ENCODE data around the gene CAMTA1. TPM values are rescaled to one million over a fixed set of nuclear protein-coding genes. Genes with fewer than 3 reads are reported as not detected.
"Not testable (repeated sequence)": the region's sequence is repeated elsewhere in the genome, so short reads cannot be mapped to it uniquely, and the experiment has no call there.

CAMTA1 gene
- total RNA-seq, 1 donor: 71.6 TPM

DNA sequence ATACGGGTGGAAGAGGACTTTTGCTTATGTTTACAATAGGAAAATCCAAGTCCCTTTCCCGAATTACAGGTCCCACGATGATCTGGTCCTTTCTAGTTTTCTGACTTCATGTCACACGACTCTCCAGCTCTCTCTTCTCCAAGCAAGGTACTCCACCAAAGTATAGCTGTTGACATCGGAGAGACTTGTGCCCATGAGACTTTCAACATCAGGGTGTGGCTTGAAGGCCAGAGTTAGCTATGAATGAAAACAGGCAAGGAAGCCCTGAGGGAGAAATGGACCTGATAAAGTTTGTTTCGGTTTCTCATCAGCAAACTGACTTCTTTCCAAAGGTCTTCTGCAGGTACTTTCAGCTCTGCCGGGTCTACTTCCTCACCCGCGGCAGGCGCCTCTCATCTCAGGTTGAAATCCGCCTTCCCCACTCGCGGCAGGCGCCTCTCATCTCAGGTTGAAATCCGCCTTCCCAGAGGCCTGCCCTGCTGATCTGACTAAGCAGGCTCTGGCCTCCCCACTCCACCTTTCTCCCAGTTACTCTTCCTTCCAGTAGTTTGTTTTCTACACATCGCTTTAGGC lies 996.8 kb downstream of the CAMTA1 start:
- H3K4me3 ChIP-seq (ENCODE audit: low read length): no peak overlapping the region
- no peaks in the 10 kb centered on the region for H3K27me3 ChIP-seq (ENCODE audit: insufficient read depth, low read length)
- no peaks in the 10 kb centered on the region for H3K9me3 ChIP-seq (ENCODE audit: low read depth, low read length)
- peaks cover 43% of the 10 kb centered on the region for H3K4me1 ChIP-seq (ENCODE audit: insufficient read depth, low read length)

DNA sequence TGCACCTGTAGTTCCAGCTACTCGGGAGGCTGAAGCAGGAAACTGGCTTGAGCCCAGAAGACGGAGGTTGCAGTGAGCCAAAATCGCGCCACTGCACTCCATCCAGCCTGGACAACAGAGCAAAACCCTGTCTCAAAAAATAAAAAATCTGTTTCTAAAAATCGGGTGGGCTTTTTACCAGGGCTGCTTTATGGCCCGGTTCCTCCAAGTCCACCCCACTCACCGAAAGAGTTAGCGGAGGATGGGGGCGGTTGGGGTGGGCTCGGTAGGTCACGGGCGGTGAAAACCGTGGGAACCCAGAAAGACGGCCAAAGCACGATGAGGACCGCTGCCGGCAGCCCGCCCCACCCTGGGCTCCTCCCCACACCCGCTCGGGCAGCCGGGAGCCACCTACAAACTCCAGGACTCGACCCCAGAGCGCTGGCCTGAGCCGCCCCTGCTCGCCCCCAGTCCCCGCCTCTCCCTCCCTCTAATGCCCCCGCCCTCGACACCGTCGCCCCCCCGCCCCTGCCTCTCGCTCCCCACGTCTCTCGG lies 998.0 kb downstream of the CAMTA1 start:
- no peaks in the 10 kb centered on the region for H3K9me3 ChIP-seq (ENCODE audit: low read depth, low read length)
- H3K4me3 ChIP-seq (ENCODE audit: low read length): peak overlapping the region; percentile 35
- H3K27me3 ChIP-seq (ENCODE audit: insufficient read depth, low read length): no peaks in the 10 kb centered on the region
- H3K4me1 ChIP-seq (ENCODE audit: insufficient read depth, low read length): peaks cover 43% of the 10 kb centered on the region

DNA sequence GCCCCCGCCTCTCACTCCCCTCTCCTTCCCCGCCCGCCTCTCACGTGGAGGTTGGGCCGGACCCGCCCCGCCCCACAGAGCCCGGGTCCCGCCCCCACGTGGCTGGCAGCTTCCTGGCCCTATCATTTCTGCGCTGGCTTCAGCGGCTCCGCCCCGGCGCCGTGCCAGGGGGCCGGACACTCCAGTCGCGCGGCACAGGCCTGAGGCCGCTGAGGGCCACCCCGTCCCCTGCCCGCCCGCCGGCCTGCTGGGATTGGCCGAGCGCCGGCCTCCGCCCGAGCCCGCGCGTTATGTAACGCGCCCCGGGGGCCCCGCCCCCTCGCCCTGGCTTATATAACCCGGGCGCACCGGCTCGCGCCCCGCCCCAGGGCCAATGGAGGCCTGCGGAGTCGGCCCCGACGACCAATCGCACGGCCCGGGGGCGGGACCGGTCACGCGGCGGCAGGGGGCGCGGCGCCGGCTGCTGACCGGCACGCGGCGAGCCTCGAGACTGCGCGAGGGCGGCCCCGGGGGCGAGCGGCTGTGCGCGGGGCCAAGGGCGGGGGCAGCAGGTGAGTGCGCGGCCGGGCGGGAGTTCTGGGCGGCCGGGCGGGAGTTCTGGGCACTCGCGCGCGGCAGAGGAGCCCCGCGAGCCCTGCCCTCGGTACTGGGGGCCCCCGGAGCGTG lies 998.7 kb downstream of the CAMTA1 start, which contains the start of gene PER3:
TSS of gene PER3 (plus strand) at position 466 of the 666 bp plus-strand sequence. CDS start 587 bp downstream, outside the sequence.
- Histone ChIP-seq H3K27me3 (ENCODE audit: insufficient read depth, low read length) (no peaks in the 10 kb centered on the region), H3K4me3 (ENCODE audit: low read length) (peak within 1 kb of the TSS; percentile 39), H3K4me1 (ENCODE audit: insufficient read depth, low read length) (peaks cover 43% of the 10 kb centered on the region), H3K9me3 (ENCODE audit: low read depth, low read length) (no peaks in the 10 kb centered on the region)

DNA sequence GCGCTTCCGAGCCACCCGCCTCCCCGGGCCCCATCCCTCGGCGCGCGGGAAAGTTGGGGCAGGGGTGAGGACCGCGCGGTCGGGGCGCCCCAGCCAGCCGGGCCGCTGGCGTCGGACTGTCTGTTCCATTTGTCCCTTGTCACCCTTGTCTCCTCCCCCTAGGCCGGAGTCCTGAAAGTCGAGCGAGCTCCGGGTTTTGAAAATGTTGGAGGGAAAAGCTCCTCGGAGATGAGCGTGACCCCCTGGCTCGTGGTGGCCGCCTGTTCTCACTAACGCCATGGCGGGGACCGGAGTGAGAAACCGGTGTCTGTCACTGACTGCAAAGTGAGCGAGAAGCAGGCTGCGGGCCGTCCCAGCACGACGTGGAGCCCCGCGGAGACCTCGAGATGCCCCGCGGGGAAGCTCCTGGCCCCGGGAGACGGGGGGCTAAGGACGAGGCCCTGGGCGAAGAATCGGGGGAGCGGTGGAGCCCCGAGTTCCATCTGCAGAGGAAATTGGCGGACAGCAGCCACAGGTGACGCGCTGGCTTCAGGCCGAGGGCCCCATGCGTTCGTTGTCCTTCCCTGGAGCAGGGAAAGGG lies 999.3 kb downstream of the CAMTA1 start:
- Histone ChIP-seq H3K9me3 (ENCODE audit: low read depth, low read length) (no peaks in the 10 kb centered on the region), H3K4me3 (ENCODE audit: low read length) (no peak overlapping the region), H3K27me3 (ENCODE audit: insufficient read depth, low read length) (no peaks in the 10 kb centered on the region), H3K4me1 (ENCODE audit: insufficient read depth, low read length) (peaks cover 43% of the 10 kb centered on the region)

DNA sequence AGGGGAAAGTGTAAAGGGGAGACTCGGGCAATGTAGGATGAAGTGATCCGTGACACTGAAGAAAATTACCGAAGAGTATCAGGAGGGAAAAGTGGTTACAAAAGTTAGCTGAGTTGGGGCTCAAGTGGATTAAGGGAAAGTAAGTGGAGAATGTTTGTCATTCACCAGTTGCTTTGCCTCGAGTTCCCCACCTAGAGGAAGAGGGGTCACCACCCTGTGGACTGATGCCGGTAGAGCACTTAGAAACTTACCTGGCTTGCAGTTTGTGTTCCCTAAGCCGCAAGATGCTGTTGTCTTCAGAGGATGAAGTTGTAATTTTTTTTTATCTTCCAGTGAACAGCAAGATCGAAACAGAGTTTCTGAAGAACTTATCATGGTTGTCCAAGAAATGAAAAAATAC lies 999.9 kb downstream of the CAMTA1 start:
- Histone ChIP-seq H3K27me3 (ENCODE audit: insufficient read depth, low read length) (no peaks in the 10 kb centered on the region), H3K4me1 (ENCODE audit: insufficient read depth, low read length) (peaks cover 43% of the 10 kb centered on the region), H3K9me3 (ENCODE audit: low read depth, low read length) (peaks cover under 1% of the 10 kb centered on the region), H3K4me3 (ENCODE audit: low read length) (no peak overlapping the region)

DNA sequence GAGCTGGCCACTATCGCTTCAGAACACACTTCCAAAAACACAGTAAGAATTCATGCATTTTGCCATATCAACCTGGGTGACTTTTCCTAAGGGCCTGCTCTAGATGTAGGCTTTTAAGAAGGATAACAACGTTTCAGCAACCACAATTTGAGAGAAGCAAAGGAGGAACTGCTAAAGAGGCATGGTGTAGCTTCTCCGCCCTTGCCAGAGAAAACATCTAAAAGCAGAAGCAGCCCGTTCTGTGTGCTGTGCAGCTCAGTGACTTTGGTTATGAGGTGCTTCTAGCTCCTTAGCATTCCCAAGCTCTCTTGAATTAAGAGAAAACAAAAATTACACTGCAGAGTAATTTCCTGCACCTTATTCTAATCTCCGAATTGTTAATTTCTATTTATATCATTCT lies 1001.5 kb downstream of the CAMTA1 start:
- Histone ChIP-seq H3K4me3 (ENCODE audit: low read length) (no peak overlapping the region), H3K27me3 (ENCODE audit: insufficient read depth, low read length) (no peaks in the 10 kb centered on the region), H3K4me1 (ENCODE audit: insufficient read depth, low read length) (peaks cover 26% of the 10 kb centered on the region), H3K9me3 (ENCODE audit: low read depth, low read length) (peaks cover 14% of the 10 kb centered on the region)

DNA sequence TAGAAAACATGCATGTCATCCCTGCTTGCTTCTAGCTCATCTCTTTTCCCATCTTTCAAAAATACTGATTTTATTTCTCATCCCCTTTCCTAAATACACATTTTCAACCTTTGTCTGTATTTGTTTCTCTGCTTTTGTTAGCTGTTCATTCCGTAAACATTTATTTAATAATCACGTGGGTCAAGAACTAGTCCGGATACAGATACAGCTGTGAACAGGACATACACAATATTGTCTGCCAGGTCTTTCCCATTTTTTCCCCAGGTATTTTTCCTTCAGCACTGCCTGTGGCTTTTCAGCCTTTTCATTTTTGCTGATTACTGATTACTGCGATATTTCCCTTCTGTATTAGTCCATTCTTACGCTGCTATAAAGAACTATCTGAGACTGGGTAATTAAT lies 1004.6 kb downstream of the CAMTA1 start:
- H3K27me3 ChIP-seq (ENCODE audit: insufficient read depth, low read length): no peaks in the 10 kb centered on the region
- H3K9me3 ChIP-seq (ENCODE audit: low read depth, low read length): peaks cover 14% of the 10 kb centered on the region
- H3K4me3 ChIP-seq (ENCODE audit: low read length): no peak overlapping the region
- H3K4me1 ChIP-seq (ENCODE audit: insufficient read depth, low read length): peaks cover 5% of the 10 kb centered on the region

DNA sequence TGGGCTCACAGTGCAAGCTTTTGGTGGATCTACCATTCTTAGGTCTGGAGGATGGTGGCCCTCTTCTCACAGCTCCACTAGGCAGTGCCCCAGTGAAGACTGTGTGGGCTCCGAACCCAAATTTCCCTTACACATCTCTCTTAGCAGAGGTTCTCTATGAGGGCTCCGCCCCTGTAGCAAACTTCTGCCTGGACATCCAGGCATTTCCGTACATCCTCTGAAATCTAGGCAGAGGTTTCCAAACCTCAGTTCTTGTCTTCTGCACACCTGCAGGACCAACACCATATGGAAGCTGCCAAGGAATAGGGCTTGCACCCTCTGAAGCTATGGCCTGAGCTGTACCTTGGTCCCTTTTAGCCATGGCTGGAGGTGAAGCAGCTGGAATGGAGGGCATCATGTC lies 1005.8 kb downstream of the CAMTA1 start:
- peaks cover 14% of the 10 kb centered on the region for H3K9me3 ChIP-seq (ENCODE audit: low read depth, low read length)
- H3K4me3 ChIP-seq (ENCODE audit: low read length); H3K27me3 ChIP-seq (ENCODE audit: insufficient read depth, low read length); H3K4me1 ChIP-seq (ENCODE audit: insufficient read depth, low read length): not testable (repeated sequence)

DNA sequence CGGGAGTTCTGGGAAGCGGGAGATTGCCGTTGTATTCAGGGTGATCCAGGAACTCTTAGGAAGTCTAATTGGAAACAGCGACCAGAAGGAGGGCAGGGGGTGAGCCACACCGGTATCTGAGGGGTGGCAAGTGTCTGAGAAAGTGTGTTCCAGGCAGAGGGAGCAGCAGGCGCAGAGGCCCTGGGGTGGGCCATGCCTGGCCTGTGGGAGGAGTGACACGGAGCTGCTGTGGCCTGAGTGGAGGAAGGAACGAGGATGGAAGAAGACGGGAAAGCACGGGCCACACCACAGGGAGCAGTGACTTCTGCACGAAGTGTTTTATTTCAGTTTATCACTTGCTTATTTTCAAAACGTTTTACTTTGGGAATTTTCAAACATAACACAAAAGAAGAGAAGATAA lies 1010.2 kb downstream of the CAMTA1 start:
- H3K4me1 ChIP-seq (ENCODE audit: insufficient read depth, low read length): no peaks in the 10 kb centered on the region
- peaks cover 11% of the 10 kb centered on the region for H3K9me3 ChIP-seq (ENCODE audit: low read depth, low read length)
- no peak overlapping the region for H3K4me3 ChIP-seq (ENCODE audit: low read length)
- H3K27me3 ChIP-seq (ENCODE audit: insufficient read depth, low read length): no peaks in the 10 kb centered on the region

DNA sequence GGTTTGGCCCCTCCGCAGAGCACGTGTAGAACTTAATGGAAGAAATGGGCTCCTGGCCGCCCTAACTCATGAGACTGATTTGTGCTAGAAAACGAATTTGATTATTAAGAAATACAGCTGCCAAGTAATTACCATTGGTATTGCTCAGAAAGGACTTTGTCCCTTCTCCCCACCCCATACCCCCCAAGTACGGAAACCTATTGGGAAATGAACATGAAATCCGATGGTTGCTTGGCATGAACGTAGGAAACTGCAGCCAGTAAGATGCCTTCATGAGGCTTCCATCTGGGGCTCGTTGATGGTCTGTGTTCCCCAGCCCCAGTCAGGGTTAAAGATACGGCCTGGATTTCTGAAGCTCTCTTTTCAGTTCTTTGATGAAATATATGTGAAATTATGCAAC lies 1020.2 kb downstream of the CAMTA1 start:
- Histone ChIP-seq H3K27me3 (ENCODE audit: insufficient read depth, low read length) (no peaks in the 10 kb centered on the region), H3K4me3 (ENCODE audit: low read length) (no peak overlapping the region), H3K9me3 (ENCODE audit: low read depth, low read length) (no peaks in the 10 kb centered on the region)

DNA sequence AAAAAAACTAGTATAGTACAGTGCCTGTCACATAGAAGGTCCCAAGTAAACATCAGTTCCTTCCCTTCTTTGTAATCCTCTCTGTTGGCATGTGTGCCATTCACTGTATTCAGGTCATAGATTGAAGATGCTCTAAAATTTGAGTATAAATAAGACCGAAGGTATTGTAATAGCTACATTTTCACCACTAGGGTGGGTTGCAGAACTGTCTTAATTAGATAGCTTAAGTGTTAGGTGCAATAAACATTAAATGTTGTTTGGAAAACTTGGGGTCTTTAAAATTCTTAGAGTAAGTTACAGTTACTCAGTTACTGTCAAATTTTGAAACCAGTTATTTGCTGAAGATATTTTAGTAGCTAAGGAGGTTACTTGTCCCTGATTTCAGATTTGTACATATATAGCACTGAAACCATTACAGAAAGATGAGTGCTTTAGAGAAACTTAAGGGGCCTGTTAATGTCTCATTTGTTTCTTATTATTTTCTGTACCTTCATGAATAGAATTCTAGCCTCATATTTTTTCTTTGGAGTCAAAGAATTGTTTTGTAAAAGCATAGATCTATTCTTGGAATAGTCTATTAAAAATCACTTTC lies 1023.1 kb downstream of the CAMTA1 start:
- H3K4me3 ChIP-seq (ENCODE audit: low read length): no peak overlapping the region
- H3K4me1 ChIP-seq (ENCODE audit: insufficient read depth, low read length): no peaks in the 10 kb centered on the region
- no peaks in the 10 kb centered on the region for H3K27me3 ChIP-seq (ENCODE audit: insufficient read depth, low read length)
- H3K9me3 ChIP-seq (ENCODE audit: low read depth, low read length): peaks cover 4% of the 10 kb centered on the region

More for the DNA sequence above, 1020.2 kb downstream of the CAMTA1 start:
- no peaks in the 10 kb centered on the region for H3K4me1 ChIP-seq (ENCODE audit: insufficient read depth, low read length)

DNA sequence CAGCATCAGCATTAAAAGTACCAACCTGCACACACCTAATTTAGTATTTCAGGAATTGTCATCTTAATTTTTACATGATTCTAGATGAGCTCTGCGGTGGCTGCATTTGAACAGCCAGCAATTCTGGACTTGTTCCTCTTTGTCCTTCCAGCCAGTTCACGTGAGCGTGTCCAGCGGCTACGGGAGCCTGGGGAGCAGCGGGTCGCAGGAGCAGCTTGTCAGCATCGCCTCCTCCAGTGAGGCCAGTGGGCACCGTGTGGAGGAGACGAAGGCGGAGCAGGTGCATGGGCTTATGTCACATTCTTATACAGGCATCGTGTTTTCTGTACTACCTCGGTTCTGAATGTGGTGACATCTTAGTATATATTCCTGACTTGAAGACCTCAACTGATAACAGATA lies 1024.5 kb downstream of the CAMTA1 start:
- H3K4me3 ChIP-seq (ENCODE audit: low read length): no peak overlapping the region
- H3K4me1 ChIP-seq (ENCODE audit: insufficient read depth, low read length): no peaks in the 10 kb centered on the region
- peaks cover 16% of the 10 kb centered on the region for H3K9me3 ChIP-seq (ENCODE audit: low read depth, low read length)

DNA sequence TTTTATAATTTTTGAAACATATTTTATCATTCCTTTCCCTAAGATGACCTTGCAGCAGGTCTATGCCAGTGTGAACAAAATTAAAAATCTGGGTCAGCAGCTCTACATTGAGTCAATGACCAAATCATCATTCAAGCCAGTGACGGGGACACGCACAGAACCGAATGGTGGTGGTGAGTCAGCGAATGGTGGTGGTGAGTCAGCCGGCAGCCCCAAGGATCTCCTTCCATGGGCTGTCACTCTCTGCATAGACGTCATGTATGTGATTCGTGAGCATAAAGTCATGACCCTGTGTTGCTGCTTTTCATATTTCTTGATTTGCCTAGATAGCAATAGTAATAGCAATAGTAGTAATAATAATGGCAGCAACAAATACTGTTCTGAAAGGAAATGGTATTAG lies 1025.1 kb downstream of the CAMTA1 start:
- Histone ChIP-seq H3K27me3 (ENCODE audit: insufficient read depth, low read length) (no peaks in the 10 kb centered on the region), H3K4me3 (ENCODE audit: low read length) (no peak overlapping the region), H3K4me1 (ENCODE audit: insufficient read depth, low read length) (no peaks in the 10 kb centered on the region), H3K9me3 (ENCODE audit: low read depth, low read length) (peaks cover 16% of the 10 kb centered on the region)

More for the DNA sequence above, 1024.5 kb downstream of the CAMTA1 start:
- H3K27me3 ChIP-seq (ENCODE audit: insufficient read depth, low read length): no peaks in the 10 kb centered on the region

DNA sequence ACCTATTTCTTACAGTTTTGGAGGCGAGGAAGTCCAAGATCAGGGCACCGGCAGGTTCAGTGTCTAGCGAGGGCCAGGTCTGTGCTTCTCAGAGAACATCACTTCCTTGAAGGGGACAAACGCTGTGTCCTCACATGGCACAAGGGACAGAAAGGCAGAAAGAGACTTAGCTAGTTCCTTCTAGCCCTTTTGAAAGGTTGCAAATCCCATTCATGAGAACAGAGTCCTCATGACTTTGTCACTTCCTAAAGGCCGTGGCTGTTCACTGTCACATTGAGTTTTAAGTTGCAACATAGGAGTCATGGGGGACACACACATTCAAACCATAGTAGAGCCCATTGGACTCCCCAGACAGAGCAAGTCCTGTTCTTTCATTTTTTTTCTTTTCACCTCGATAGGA lies 1026.2 kb downstream of the CAMTA1 start:
- H3K4me1 ChIP-seq (ENCODE audit: insufficient read depth, low read length): no peaks in the 10 kb centered on the region
- no peak overlapping the region for H3K4me3 ChIP-seq (ENCODE audit: low read length)
- no peaks in the 10 kb centered on the region for H3K27me3 ChIP-seq (ENCODE audit: insufficient read depth, low read length)
- peaks cover 16% of the 10 kb centered on the region for H3K9me3 ChIP-seq (ENCODE audit: low read depth, low read length)

DNA sequence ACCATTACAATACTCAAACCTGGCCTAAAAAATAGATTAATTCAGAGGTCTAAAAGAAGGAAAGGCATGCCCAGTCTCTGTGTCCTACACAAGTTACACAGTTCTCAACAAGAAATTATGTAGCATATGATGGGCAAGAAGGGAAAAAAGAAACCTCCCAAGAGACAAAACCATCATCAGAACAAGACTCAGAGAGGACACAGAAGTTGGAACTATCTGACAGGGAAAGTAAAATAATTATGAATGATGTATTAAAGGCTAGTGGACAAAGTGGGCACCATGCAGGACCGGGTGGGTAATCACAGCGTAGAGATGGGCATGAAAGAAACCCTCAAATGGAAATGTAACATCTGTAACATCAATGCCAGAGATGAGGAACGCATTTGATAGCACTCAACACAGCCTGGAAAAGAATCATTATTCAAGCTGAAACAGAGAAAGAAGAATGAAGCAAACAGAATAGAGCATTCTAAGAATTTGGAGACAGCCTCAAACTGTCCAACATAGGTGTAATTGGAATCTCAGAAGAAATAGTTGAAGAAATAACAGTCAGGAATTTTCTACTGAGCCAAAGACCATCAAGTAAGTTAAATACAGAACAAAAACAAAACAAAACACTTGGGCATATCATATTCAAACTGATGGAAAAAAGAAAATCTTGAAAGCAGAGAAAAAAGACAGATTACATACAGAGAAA lies 1028.6 kb downstream of the CAMTA1 start:
- no peaks in the 10 kb centered on the region for H3K27me3 ChIP-seq (ENCODE audit: insufficient read depth, low read length)
- peaks cover 16% of the 10 kb centered on the region for H3K9me3 ChIP-seq (ENCODE audit: low read depth, low read length)
- H3K4me1 ChIP-seq (ENCODE audit: insufficient read depth, low read length): no peaks in the 10 kb centered on the region
- H3K4me3 ChIP-seq (ENCODE audit: low read length): no peak overlapping the region
